HepG2 (cell line): Measurements from ENCODE around the gene ZNRF3. TPM values are rescaled to one million over a fixed set of nuclear protein-coding genes. Genes with fewer than 3 reads are reported as not detected.
"Not testable (repeated sequence)": the region's sequence is repeated elsewhere in the genome, so short reads cannot be mapped to it uniquely, and the experiment has no call there.

ENCODE experiments used
- ATAC-seq: fragments of 200-7000 bp; cut with Tn5 transposase; 3 replicates; pipeline ENCODE4 v1.9.1; 2020; ENCODE audit warnings: mild to moderate bottlenecking, moderate library complexity
- BruUV-seq: library from RNA; stranded (reverse); fragments of 400-500 nt; replicated peaks from 2 replicates; lab custom pipeline; 2021; lab: Mats Ljungman, UMichigan
- CTCF ChIA-PET: fragments of 300-600 bp; formaldehyde crosslinking; extraction: SDS; loops from one replicate; lab custom pipeline; 2021; ENCODE audit warnings: low total read pairs, inconsistent platforms, low intra/inter-chr PET ratio; lab: Yijun Ruan, JAX
- POLR2A ChIA-PET: fragments of 350-600 bp; sonication (Branson Sonifier 250); formaldehyde crosslinking; loops from one replicate; lab custom pipeline; 2020; ENCODE audit warnings: antibody characterized with exemption, inconsistent platforms; lab: Yijun Ruan, JAX
- DNase-seq: peaks from one replicate; pipeline ENCODE4 v3.0.0-alpha.2; 2015; ENCODE audit warnings: low spot score
- FAIRE-seq: peaks from 3 replicates; lab custom pipeline; 2011; peaks lifted over from hg19 to GRCh38; lab: Jason Lieb, UNC
- H2AFZ ChIP-seq: one replicate; pipeline ENCODE4 v1.6.1; 2011; ENCODE audit warnings: low read length, inconsistent platforms
- H3K27ac ChIP-seq: fragments of 300-600 bp; 3 replicates; pipeline ENCODE4 v1.8.0; 2011; ENCODE audit warnings: mixed run types, mild to moderate bottlenecking, mixed read lengths, low read length, inconsistent platforms; ENCODE audit not compliant: insufficient read depth; ENCODE audit errors: extremely low read length
- H3K27me3 ChIP-seq, 2 experiments: fragments of 200-600 bp in 1 of 2; 2 replicates in 1 of 2; 3 replicates in 1 of 2; pipeline versions ENCODE4 v1.6.0 to v1.8.0; 2011; ENCODE audit warnings: low read length in 2 of 2, mild to moderate bottlenecking in 2 of 2, moderate library complexity in 2 of 2, inconsistent platforms in 1 of 2; ENCODE audit not compliant: insufficient read depth in 2 of 2, control insufficient read depth in 1 of 2
- H3K36me3 ChIP-seq, 2 experiments: fragments of 200-600 bp in 1 of 2; replicated peaks in 1 of 2; 2 replicates in 1 of 2; 3 replicates in 1 of 2; pipeline versions ENCODE4 v1.5.1 to v1.8.0; 2011; ENCODE audit warnings: low read length in 2 of 2, inconsistent platforms in 1 of 2; ENCODE audit not compliant: insufficient read depth in 2 of 2, control insufficient read depth in 1 of 2
- H3K4me1 ChIP-seq: 2 replicates; pipeline ENCODE4 v1.5.1; 2012; ENCODE audit warnings: low read length, inconsistent platforms; ENCODE audit not compliant: insufficient read depth
- H3K4me2 ChIP-seq: 2 replicates; pipeline ENCODE4 v1.6.0; 2011; ENCODE audit warnings: low read depth, low read length, inconsistent platforms
- H3K4me3 ChIP-seq, 3 experiments: fragments of 200-600 bp in 1 of 3; sonication (generic), shearing (Covaris generic) in 1 of 3; replicated peaks in 1 of 3; 2 replicates each; pipeline ENCODE4 v1.5.1; 2011 to 2016; ENCODE audit warnings: low read length in 3 of 3, inconsistent platforms in 2 of 3, low read depth in 2 of 3, mild to moderate bottlenecking in 2 of 3, control low read depth in 1 of 3, mixed read lengths in 1 of 3; ENCODE audit not compliant: insufficient read depth in 1 of 3
- H3K79me2 ChIP-seq: one replicate; pipeline ENCODE4 v1.6.1; 2011; ENCODE audit warnings: low read length, inconsistent platforms; ENCODE audit not compliant: insufficient read depth
- H3K9ac ChIP-seq: 2 replicates; pipeline ENCODE4 v1.6.0; 2011; ENCODE audit warnings: mild to moderate bottlenecking, low read depth, low read length, inconsistent platforms; ENCODE audit not compliant: insufficient read depth
- H3K9me3 ChIP-seq: 2 replicates; pipeline ENCODE4 v1.5.1; 2012; ENCODE audit warnings: mild to moderate bottlenecking, low read length
- H4K20me1 ChIP-seq: 2 replicates; pipeline ENCODE4 v1.6.0; 2011; ENCODE audit warnings: inconsistent platforms, mild to moderate bottlenecking, low read length, moderate library complexity; ENCODE audit not compliant: insufficient read depth
- KLF11 ChIP-seq: IDR thresholded peaks from 2 replicates; pipeline ENCODE4 v1.6.1; 2016; ENCODE audit warnings: missing compliant biosample characterization
- POGZ ChIP-seq: sonication (generic); formaldehyde crosslinking; IDR thresholded peaks from 2 replicates; pipeline ENCODE4 v1.4.0; 2020; ENCODE audit warnings: mild to moderate bottlenecking, missing genetic modification reagents
- RBM22 ChIP-seq: fragments of 200-400 bp; formaldehyde crosslinking; optimal IDR thresholded peaks from 2 replicates; pipeline ENCODE3; 2017; ENCODE audit warnings: mild to moderate bottlenecking, low read length, moderate library complexity
- ZNF770 ChIP-seq: sonication (generic); formaldehyde crosslinking; IDR thresholded peaks from 2 replicates; pipeline ENCODE4 v1.5.0; 2020; ENCODE audit warnings: mild to moderate bottlenecking, missing genetic modification reagents
- WGBS: methylation state at CpG from one replicate; pipeline ENCODE4 v1.1.6; 2017; ENCODE audit warnings: low lambda C conversion rate; 5-methylcytosine and 5-hydroxymethylcytosine counted together
- in situ Hi-C: cut with HindIII; loops from 2 replicates; pipeline ENCODE4 v1.10.0; 2017; ENCODE audit warnings: low pct_unique_long_range_greater_than_20kb; ENCODE audit not compliant: extremely low pct_ligation_motif_present
- intact Hi-C: fragments of 100-400 bp; cut with micrococcal nuclease; formaldehyde crosslinking; loops from one replicate; pipeline ENCODE4 v1.10.0; 2022; ENCODE audit not compliant: unreplicated experiment
- polyA plus RNA-seq, 8 experiments: library from polyadenylated mRNA; depleted of rRNA in 3 of 8; stranded (reverse) in 7 of 8; unstranded in 1 of 8; fragments of >200 nt; fragmentation: Illumina TruSeq in 4 of 8; extraction: Trizol in 4 of 8; gene quantifications; 2 replicates each; pipeline versions ENCODE4 v1.2.1 to v1.2.3, GENCODE V29; 2011 to 2016; ENCODE audit warnings: low read depth in 4 of 8, missing spikeins in 1 of 8, mixed read lengths in 1 of 8; ENCODE audit not compliant: insufficient read depth in 1 of 8
- total RNA-seq, 5 experiments: library from RNA; depleted of rRNA; stranded (reverse); fragments of >200 nt; fragmentation: Illumina TruSeq; extraction: Trizol; gene quantifications; 2 replicates each; pipeline ENCODE4 v1.2.3, GENCODE V29; 2016; ENCODE audit warnings: low read depth in 1 of 5

Gene ZNRF3
- total and polyA plus RNA-seq, 2 of the 13 experiments (the other 11 are each of a cell fraction or from before 2014, with no cell fraction given): 20.3 to 36.7 TPM

GRCh38 chr22:29037340-29037932 lies 154.1 kb downstream of the ZNRF3 start (continued):
- TF ChIP-seq KLF11: no peak
- TF ChIP-seq, all 625 proteins: peak for 8

- POLR2A ChIA-PET: interaction anchor here (0.8 to 3.1 kb wide), 3 partner anchors 108 to 238 kb away, joined by 3 to 22 read pairs (median 6); partner anchors contain the start of genes XBP1 and ZNRF3
- peaks cover 9% of the 10 kb centered on the region for H4K20me1 ChIP-seq
- no peak for FAIRE-seq
- no peak overlapping the region for H3K4me3 ChIP-seq
- H3K36me3 ChIP-seq: peaks cover 17 to 72% of the 10 kb centered on the region in 2 experiments; a peak in 4 of 5 replicates
- peak overlapping the region; percentile 17 for H3K27ac ChIP-seq
- DNase-seq: no peak
- no peak overlapping the region for H3K4me2 ChIP-seq
- intact Hi-C loops: no loop called here
- H3K9me3 ChIP-seq: no peaks in the 10 kb centered on the region
- H3K9ac ChIP-seq: no peak overlapping the region
- H3K27me3 ChIP-seq: no peaks in the 10 kb centered on the region
- CTCF ChIA-PET: no interaction called here
- H3K4me1 ChIP-seq: peaks cover 91% of the 10 kb centered on the region
- ATAC-seq: no peak
- peaks cover 67% of the 10 kb centered on the region for H3K79me2 ChIP-seq
- BruUV-seq: no TSS peak
- TF ChIP-seq RBM22: peak; percentile 70
- TF ChIP-seq POGZ: no peak
- 96% methylated on average over 9 of the region's 9 CpGs for WGBS
- H2AFZ ChIP-seq: no peak overlapping the region
- in situ Hi-C loops: loop anchor here (5.0 kb wide), 1 partner anchor 182 kb away; no protein-coding TSS in a partner anchor
These were observed 155.8 kb downstream of the ZNRF3 start for GRCh38 chr22:29039148-29039547.

- not testable (repeated sequence) for H3K9me3 ChIP-seq
- in situ Hi-C loops: loop anchor here (5.0 kb wide), 1 partner anchor 182 kb away; no protein-coding TSS in a partner anchor
- POLR2A ChIA-PET: interaction anchor here (0.8 to 3.3 kb wide), 4 partner anchors 8 to 239 kb away, joined by 3 to 22 read pairs (median 10); partner anchors contain the start of genes XBP1 and ZNRF3
These were observed 156.3 kb downstream of the ZNRF3 start for GRCh38 chr22:29039684-29040083.

More at GRCh38 chr22:29039684-29040083, 156.3 kb downstream of the ZNRF3 start:
- not testable (repeated sequence) for BruUV-seq, H4K20me1 ChIP-seq, FAIRE-seq, H3K4me3 ChIP-seq, ATAC-seq, H3K27ac ChIP-seq, DNase-seq, H3K9ac ChIP-seq, H2AFZ ChIP-seq, H3K27me3 ChIP-seq, H3K4me2 ChIP-seq
- Histone ChIP-seq H3K36me3 (peaks cover 18 to 72% of the 10 kb centered on the region in 2 experiments), H3K4me1 (peaks cover 91% of the 10 kb centered on the region), H3K79me2 (peaks cover 61% of the 10 kb centered on the region)
- intact Hi-C loops: loop anchor here (1.0 to 5.0 kb wide), 2 partner anchors 113 to 184 kb away; no protein-coding TSS in a partner anchor
- peak; percentile 93 for TF ChIP-seq ZNF770
- TF ChIP-seq RBM22: peak; percentile 6
- 100% methylated on average over 4 of the region's 4 CpGs for WGBS
- CTCF ChIA-PET: interaction anchor here (2.1 kb wide), 1 partner anchor 184 kb away, joined by 22 read pairs; no protein-coding TSS in a partner anchor
